SK-N-SH (cell line): ENCODE results near the gene UBALD1.

Experiments used
- CTCF ChIP-seq: fragments of 200-600 bp; sonication (generic); IDR thresholded peaks from 2 replicates; pipeline ENCODE4 v1.6.1; 2017; ENCODE audit warnings: antibody characterized with exemption, mild to moderate bottlenecking, moderate library complexity
- FOSL2 ChIP-seq: IDR thresholded peaks from 2 replicates; pipeline ENCODE4 v1.4.0; 2012; ENCODE audit warnings: low read depth, mild to moderate bottlenecking, moderate library complexity, borderline replicate concordance
- GABPA ChIP-seq: IDR thresholded peaks from 2 replicates; pipeline ENCODE4 v1.4.0; 2012; ENCODE audit warnings: low read depth, mild to moderate bottlenecking
- PBX3 ChIP-seq: IDR thresholded peaks from 2 replicates; pipeline ENCODE4; 2012
- TAF1 ChIP-seq: IDR thresholded peaks from 2 replicates; pipeline ENCODE4 v1.6.1; 2012; ENCODE audit warnings: low read depth, mild to moderate bottlenecking, low read length, moderate library complexity, borderline replicate concordance
- YY1 ChIP-seq: IDR thresholded peaks from 2 replicates; pipeline ENCODE4 v1.4.0; 2012; ENCODE audit warnings: low read depth, mild to moderate bottlenecking
- TF ChIP-seq, protein P1 (sequence below): fragments of 150-350 bp; IDR thresholded peaks from 2 replicates; pipeline ENCODE4 v1.6.1; 2017; ENCODE audit warnings: antibody characterized with exemption, low read length, low read depth, borderline replicate concordance
- TF ChIP-seq, protein P2 (sequence below): IDR thresholded peaks from 2 replicates; pipeline ENCODE4 v1.4.0; 2012; ENCODE audit warnings: low read depth, borderline replicate concordance
- TF ChIP-seq, protein P3 (sequence below): fragments of 150-350 bp; IDR thresholded peaks from 2 replicates; pipeline ENCODE4 v1.6.1; 2016; ENCODE audit warnings: mild to moderate bottlenecking, low read depth, low read length
- TF ChIP-seq, protein P4 (sequence below): IDR thresholded peaks from 2 replicates; pipeline ENCODE4 v1.6.1; 2012; ENCODE audit warnings: mild to moderate bottlenecking, low read depth, low read length, moderate library complexity

DNA sequence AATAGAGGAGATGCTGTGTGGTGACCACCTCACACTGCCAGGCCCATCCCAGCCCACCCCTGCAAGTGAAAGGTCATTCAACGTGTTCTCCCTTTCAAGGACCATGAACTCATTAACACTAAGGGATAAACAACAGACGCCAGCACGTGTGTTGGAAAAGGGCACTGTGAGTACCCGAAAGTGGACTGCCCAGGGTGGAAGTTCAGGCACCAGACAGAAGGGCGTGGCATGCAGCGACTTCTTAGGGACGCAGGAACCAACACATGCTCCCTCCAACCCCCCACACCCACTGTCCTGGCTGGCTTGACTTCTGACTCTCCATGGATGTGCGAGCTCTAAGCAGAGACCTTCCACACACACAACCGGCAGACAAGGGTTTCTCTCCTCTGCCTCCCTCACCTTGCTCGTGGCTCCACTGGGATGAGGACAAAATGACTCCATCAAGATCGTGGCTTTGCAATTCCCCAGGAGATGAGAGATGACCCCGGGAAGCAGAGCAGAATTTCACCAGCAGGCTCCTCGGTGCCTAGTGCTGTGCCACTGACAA is 11.0 kb downstream of the UBALD1 start:
- TF ChIP-seq, protein P1, sequence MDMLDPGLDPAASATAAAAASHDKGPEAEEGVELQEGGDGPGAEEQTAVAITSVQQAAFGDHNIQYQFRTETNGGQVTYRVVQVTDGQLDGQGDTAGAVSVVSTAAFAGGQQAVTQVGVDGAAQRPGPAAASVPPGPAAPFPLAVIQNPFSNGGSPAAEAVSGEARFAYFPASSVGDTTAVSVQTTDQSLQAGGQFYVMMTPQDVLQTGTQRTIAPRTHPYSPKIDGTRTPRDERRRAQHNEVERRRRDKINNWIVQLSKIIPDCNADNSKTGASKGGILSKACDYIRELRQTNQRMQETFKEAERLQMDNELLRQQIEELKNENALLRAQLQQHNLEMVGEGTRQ, result no peak
- TF ChIP-seq PBX3 (no peak), CTCF (no peak), TAF1 (no peak), YY1 (no peak), GABPA (no peak), FOSL2 (no peak)
- TF ChIP-seq, protein P2, sequence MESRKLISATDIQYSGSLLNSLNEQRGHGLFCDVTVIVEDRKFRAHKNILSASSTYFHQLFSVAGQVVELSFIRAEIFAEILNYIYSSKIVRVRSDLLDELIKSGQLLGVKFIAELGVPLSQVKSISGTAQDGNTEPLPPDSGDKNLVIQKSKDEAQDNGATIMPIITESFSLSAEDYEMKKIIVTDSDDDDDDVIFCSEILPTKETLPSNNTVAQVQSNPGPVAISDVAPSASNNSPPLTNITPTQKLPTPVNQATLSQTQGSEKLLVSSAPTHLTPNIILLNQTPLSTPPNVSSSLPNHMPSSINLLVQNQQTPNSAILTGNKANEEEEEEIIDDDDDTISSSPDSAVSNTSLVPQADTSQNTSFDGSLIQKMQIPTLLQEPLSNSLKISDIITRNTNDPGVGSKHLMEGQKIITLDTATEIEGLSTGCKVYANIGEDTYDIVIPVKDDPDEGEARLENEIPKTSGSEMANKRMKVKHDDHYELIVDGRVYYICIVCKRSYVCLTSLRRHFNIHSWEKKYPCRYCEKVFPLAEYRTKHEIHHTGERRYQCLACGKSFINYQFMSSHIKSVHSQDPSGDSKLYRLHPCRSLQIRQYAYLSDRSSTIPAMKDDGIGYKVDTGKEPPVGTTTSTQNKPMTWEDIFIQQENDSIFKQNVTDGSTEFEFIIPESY, result no peak
- TF ChIP-seq, protein P3, sequence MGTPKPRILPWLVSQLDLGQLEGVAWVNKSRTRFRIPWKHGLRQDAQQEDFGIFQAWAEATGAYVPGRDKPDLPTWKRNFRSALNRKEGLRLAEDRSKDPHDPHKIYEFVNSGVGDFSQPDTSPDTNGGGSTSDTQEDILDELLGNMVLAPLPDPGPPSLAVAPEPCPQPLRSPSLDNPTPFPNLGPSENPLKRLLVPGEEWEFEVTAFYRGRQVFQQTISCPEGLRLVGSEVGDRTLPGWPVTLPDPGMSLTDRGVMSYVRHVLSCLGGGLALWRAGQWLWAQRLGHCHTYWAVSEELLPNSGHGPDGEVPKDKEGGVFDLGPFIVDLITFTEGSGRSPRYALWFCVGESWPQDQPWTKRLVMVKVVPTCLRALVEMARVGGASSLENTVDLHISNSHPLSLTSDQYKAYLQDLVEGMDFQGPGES, result no peak
- TF ChIP-seq, protein P4, sequence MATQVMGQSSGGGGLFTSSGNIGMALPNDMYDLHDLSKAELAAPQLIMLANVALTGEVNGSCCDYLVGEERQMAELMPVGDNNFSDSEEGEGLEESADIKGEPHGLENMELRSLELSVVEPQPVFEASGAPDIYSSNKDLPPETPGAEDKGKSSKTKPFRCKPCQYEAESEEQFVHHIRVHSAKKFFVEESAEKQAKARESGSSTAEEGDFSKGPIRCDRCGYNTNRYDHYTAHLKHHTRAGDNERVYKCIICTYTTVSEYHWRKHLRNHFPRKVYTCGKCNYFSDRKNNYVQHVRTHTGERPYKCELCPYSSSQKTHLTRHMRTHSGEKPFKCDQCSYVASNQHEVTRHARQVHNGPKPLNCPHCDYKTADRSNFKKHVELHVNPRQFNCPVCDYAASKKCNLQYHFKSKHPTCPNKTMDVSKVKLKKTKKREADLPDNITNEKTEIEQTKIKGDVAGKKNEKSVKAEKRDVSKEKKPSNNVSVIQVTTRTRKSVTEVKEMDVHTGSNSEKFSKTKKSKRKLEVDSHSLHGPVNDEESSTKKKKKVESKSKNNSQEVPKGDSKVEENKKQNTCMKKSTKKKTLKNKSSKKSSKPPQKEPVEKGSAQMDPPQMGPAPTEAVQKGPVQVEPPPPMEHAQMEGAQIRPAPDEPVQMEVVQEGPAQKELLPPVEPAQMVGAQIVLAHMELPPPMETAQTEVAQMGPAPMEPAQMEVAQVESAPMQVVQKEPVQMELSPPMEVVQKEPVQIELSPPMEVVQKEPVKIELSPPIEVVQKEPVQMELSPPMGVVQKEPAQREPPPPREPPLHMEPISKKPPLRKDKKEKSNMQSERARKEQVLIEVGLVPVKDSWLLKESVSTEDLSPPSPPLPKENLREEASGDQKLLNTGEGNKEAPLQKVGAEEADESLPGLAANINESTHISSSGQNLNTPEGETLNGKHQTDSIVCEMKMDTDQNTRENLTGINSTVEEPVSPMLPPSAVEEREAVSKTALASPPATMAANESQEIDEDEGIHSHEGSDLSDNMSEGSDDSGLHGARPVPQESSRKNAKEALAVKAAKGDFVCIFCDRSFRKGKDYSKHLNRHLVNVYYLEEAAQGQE, result no peak
